Activated gamma-delta T cell treated with Interleukin-2 at 50 U/mL for 16 hours (primary cell): Measurements from ENCODE around the gene IL2RA.
A peak's percentile ranks its signal among the peaks of the same experiment; 100 is the strongest.
"Not testable (repeated sequence)": the region's sequence is repeated elsewhere in the genome, so short reads cannot be mapped to it uniquely, and the experiment has no call there.

ENCODE experiments used
- DNase-seq: peaks from one replicate; pipeline ENCODE4 v3.0.0-alpha.2; 2020

The IL2RA gene

GRCh38 chr10:6062101-6062771 is at the start of gene IL2RA:
Gene IL2RA (minus strand): TSS chr10:6062367. CDS start chr10:6062151, 216 bp downstream.
- DNase-seq = peak; percentile 38

- no peak for DNase-seq
These were observed 48.0 kb upstream of the IL2RA start for GRCh38 chr10:6110136-6110535.

DNA sequence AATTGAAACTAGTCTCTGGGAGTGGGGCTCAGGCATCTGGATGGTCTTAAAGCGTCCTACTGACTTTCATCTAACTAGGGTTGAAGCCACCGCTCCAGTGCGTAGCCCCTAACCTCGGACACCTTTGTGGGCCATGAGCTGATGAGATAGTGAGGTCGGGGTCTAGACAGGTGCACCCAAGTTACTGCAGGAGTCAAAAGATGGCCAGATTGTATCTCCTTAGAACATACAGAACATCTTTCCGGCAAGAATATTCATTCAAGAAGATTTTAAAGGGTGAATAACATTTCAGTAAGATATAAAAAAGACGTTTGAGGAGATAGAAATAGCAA is 47.2 kb upstream of the IL2RA start:
- no peak for DNase-seq

- peak; percentile 14 for DNase-seq
These were observed 46.7 kb upstream of the IL2RA start for GRCh38 chr10:6108631-6109443.

GRCh38 chr10:6108072-6108471 is 45.9 kb upstream of the IL2RA start:
- DNase-seq = no peak

- DNase-seq = not testable (repeated sequence)
These were observed 45.4 kb upstream of the IL2RA start for GRCh38 chr10:6107616-6108015.

- DNase-seq = no peak
These were observed 41.4 kb upstream of the IL2RA start for GRCh38 chr10:6103591-6103990.

DNA sequence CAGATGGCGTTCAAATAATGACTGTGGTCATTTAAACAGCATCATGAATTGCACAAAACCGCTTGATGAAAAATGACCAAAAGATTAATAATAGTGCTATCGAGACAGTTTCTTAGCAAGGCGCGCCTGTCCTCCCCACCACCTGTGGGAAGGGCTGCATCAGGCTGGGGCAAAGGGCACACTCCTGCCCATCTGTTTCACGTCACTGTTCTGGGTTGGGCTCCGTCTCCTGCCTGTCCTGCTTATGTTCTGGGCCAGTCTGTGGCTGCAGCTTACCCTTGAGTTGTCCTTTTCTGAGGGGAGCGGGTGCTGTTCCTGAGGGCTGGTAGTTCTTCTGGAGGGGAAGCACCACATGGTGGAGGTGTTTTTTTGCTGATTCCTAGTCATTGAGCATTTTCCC is 40.0 kb upstream of the IL2RA start:
- DNase-seq = no peak

- DNase-seq = no peak
These were observed 39.0 kb upstream of the IL2RA start for GRCh38 chr10:6101181-6101580.

GRCh38 chr10:6100370-6100769 is 38.2 kb upstream of the IL2RA start:
- no peak for DNase-seq

GRCh38 chr10:6098156-6098555 is 36.0 kb upstream of the IL2RA start:
- DNase-seq = no peak

DNA sequence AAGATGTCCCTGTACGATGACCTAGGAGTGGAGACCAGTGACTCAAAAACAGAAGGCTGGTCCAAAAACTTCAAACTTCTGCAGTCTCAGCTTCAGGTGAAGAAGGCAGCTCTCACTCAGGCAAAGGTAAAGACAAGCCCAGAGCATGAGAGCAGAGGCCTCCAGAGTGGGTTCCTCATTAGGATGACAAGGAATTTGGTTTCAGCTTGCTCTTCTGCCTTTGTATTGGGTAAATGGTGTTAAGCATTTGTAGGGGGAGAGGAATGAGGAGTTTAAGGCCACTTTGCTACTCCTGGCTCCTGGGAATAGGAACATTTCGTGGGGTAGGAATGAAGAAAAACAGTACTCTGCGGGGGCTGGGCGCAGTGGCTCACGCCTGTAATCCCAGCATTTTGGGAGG is 34.9 kb upstream of the IL2RA start:
- no peak for DNase-seq

GRCh38 chr10:6095810-6096570 is 33.8 kb upstream of the IL2RA start:
- DNase-seq = no peak

GRCh38 chr10:6092731-6093130 is 30.6 kb upstream of the IL2RA start:
- DNase-seq = no peak

GRCh38 chr10:6091630-6092029 is 29.5 kb upstream of the IL2RA start:
- DNase-seq = no peak

DNA sequence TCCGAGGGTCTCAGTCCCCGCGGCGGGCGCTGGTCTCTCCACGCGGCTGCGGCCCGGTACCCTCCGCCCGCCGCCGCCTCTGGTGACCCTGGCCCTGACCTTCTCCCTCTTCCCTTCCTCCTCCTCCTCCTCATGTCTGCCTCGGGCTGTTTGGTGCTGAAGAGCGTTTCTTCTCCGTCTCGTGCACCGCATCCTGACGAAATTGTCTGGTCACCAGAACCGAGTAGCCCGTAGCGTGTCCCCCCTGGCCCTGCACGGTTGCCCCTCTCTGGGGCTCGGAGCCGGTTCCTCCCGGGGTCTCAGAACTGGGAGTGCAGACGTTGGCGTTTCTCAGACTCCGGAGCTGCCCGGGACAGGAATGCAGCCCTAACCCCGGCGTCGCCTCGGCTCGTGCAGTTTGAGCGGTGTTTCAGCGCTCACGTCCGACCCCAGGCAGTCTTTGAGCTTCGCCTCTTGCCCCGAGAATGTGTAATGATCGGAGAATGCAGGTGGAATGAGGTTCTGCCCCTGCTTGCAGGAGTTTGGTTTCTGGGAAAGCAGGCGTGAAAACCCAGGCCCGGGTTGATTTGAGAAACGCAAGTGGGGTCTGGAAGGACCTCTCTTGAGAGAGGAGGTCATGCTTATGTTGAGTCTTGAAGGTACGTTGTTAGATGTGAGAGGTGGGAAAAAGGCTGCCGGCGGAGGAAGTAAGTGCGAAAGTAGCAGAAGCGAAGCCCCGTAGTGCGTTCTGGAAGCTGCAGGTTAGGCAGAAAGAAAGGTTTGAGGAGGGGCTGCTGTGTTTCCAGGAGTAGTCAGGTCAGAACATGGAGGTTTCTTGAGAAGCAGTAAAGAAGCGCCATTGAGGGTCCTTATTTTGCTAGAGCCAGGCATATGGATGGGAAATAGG is 27.4 kb upstream of the IL2RA start:
- DNase-seq = no peak

GRCh38 chr10:6088721-6089333 is 26.7 kb upstream of the IL2RA start, which contains the start of gene RBM17:
Gene RBM17 (plus strand): TSS chr10:6089034. CDS start chr10:6097066, 8,032 bp downstream.
- peak; percentile 96 for DNase-seq

DNA sequence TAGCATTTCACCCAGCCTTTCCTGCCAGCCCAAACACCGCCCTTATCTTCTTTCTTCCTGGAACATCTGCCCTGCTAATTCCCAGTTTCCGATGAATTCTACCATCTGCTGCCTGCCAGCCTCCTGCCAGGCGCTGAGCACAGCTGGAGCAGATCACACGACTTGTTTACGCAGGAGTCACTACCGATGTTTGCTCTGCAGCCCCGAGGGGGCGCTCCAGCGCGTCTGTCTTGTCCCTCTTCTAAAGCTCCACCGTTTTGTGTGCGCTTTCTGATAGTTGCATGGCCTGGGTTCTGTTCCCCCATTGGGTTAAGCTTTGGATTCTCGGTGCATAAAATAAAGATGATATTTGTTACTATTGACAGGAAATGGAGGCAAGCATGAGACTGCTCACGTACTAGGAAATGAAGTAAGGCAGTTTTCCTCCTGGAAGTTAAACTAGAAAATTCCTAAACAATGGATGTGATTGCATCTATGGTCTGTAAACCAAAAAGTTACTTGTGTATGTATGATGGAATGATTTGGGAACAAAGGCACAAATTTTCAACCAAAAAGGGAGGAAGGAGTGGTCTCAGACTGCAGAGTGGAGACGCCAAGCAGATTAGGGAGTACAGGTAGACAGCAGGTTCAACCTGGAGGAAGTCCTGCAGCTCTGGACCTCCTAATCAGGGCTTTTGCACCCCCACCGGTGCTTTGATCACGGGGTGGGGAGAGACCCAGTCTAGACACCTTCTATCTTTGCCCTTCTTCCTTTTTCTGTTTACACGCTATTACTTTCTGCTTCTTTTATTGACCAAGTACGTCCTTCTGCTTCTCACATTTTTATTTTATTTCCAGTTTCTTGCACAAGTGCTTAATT is 24.4 kb upstream of the IL2RA start:
- peak; percentile 86 for DNase-seq

- no peak for DNase-seq
These were observed 21.6 kb upstream of the IL2RA start for GRCh38 chr10:6083523-6084475.
